Posterior vena cava (tissue), 2 donors: ENCODE data around the gene OCLN. TPM values are rescaled to one million over a fixed set of nuclear protein-coding genes. Genes with fewer than 3 reads are reported as not detected.
"Not testable (repeated sequence)": the region's sequence is repeated elsewhere in the genome, so short reads cannot be mapped to it uniquely, and the experiment has no call there.

ENCODE experiments used
- DNase-seq: peaks from one replicate; pipeline ENCODE4 v3.0.0-alpha.2; 2020; ENCODE audit warnings: low spot score
- intact Hi-C, 2 donors: fragments of 100-400 bp; cut with DNase I; formaldehyde crosslinking; loops; one replicate each; pipeline versions ENCODE4 v1.14.1 to v1.14.2; 2022 to 2023
- total RNA-seq, 2 donors: library from RNA; stranded (reverse); fragmentation: NEBNext Ultra II Directional; extraction: Animal tissue kit (Norgen Biotek cat#: 25700); gene quantifications; one replicate each; pipeline ENCODE4 v1.2.1, GENCODE V29; 2021
- donor health status: DM: yes; HTN: yes; CAD: no.
- donor health status: DM: yes; HTN: yes; CAD: no.

The OCLN gene
- total RNA-seq, 2 donors from 2014 or later, result 1.9 TPM

- intact Hi-C loops, result no loop called here
- no peak for DNase-seq
These were observed 7.7 kb upstream of the OCLN start for GRCh38 chr5:69484891-69485290.

GRCh38 chr5:69485471-69485870, 7.1 kb upstream of the OCLN start:
- DNase-seq, result no peak
- intact Hi-C loops, result no loop called here

GRCh38 chr5:69489246-69489645, 3.3 kb upstream of the OCLN start:
- DNase-seq, result no peak
- intact Hi-C loops, result no loop called here

- intact Hi-C loops, result no loop called here
- no peak for DNase-seq
These were observed 1.6 kb upstream of the OCLN start for GRCh38 chr5:69491027-69491426.

GRCh38 chr5:69491838-69492390, 676 bp upstream of the OCLN start:
- intact Hi-C loops, result no loop called here

GRCh38 chr5:69492923-69493395, 369 bp downstream of the OCLN start:
- intact Hi-C loops, result no loop called here
- no peak for DNase-seq

More at GRCh38 chr5:69491838-69492390, 676 bp upstream of the OCLN start:
- DNase-seq, result no peak

- DNase-seq, result no peak
- intact Hi-C loops, result no loop called here
These were observed 975 bp downstream of the OCLN start for GRCh38 chr5:69493396-69494133.

- no peak for DNase-seq
- intact Hi-C loops, result no loop called here
These were observed 1.9 kb downstream of the OCLN start for GRCh38 chr5:69494452-69494851.

- no peak for DNase-seq
- intact Hi-C loops, result no loop called here
These were observed 4.5 kb downstream of the OCLN start for GRCh38 chr5:69497006-69497520.

- no peak for DNase-seq
- intact Hi-C loops, result no loop called here
These were observed 5.8 kb downstream of the OCLN start for GRCh38 chr5:69498384-69498783.

- DNase-seq, result no peak
- intact Hi-C loops, result no loop called here
These were observed 9.8 kb downstream of the OCLN start for GRCh38 chr5:69502367-69502766.

GRCh38 chr5:69502767-69503488, 10.3 kb downstream of the OCLN start:
- intact Hi-C loops, result no loop called here

GRCh38 chr5:69504036-69504435, 11.4 kb downstream of the OCLN start:
- no peak for DNase-seq
- intact Hi-C loops, result no loop called here

More at GRCh38 chr5:69502767-69503488, 10.3 kb downstream of the OCLN start:
- no peak for DNase-seq

- intact Hi-C loops, result no loop called here
- DNase-seq, result no peak
These were observed 12.7 kb downstream of the OCLN start for GRCh38 chr5:69505306-69505705.

- intact Hi-C loops, result no loop called here
- DNase-seq, result no peak
These were observed 16.6 kb downstream of the OCLN start for GRCh38 chr5:69509212-69509611.

- DNase-seq, result no peak
- intact Hi-C loops, result no loop called here
These were observed 18.1 kb downstream of the OCLN start for GRCh38 chr5:69510694-69511093.

- intact Hi-C loops, result no loop called here
- DNase-seq, result no peak
These were observed 20.2 kb downstream of the OCLN start for GRCh38 chr5:69512740-69513260.

- intact Hi-C loops, DNase-seq: not testable (repeated sequence)
These were observed 23.0 kb downstream of the OCLN start for GRCh38 chr5:69515570-69515969.

GRCh38 chr5:69516769-69517168, 24.2 kb downstream of the OCLN start:
- no peak for DNase-seq
- intact Hi-C loops, result no loop called here

GRCh38 chr5:69517763-69518212, 25.2 kb downstream of the OCLN start:
- intact Hi-C loops, result no loop called here
- no peak for DNase-seq
